Fibroblast of lung (primary cell): Measurements from ENCODE around the gene SMC4. TPM values are rescaled to one million over a fixed set of nuclear protein-coding genes. Genes with fewer than 3 reads are reported as not detected.
A peak's percentile ranks its signal among the peaks of the same experiment; 100 is the strongest.
"Not testable (repeated sequence)": the region's sequence is repeated elsewhere in the genome, so short reads cannot be mapped to it uniquely, and the experiment has no call there.

Source experiments
- DNase-seq, 2 donors: peaks; one replicate each; pipeline versions ENCODE4 v3.0.0 to v3.0.0-alpha.2; 2010; ENCODE audit warnings: low read depth in 2 of 2
- H2AFZ ChIP-seq: 2 replicates; pipeline ENCODE4 v1.5.1; 2012; ENCODE audit warnings: low read length, control low read depth, inconsistent platforms
- H3K27ac ChIP-seq: 2 replicates; pipeline ENCODE4 v1.5.1; 2011; ENCODE audit warnings: low read length, control low read depth; ENCODE audit not compliant: insufficient read depth
- H3K27me3 ChIP-seq: 2 replicates; pipeline ENCODE4 v1.5.1; 2011; ENCODE audit warnings: mild to moderate bottlenecking, low read length; ENCODE audit not compliant: control insufficient read depth, insufficient read depth
- H3K36me3 ChIP-seq: 2 replicates; pipeline ENCODE4 v1.5.1; 2011; ENCODE audit warnings: low read length; ENCODE audit not compliant: control insufficient read depth, insufficient read depth
- H3K4me1 ChIP-seq: 2 replicates; pipeline ENCODE4 v1.5.1; 2011; ENCODE audit warnings: low read length; ENCODE audit not compliant: control insufficient read depth, insufficient read depth; ENCODE audit errors: extremely low read depth
- H3K4me2 ChIP-seq: 2 replicates; pipeline ENCODE4 v1.5.1; 2011; ENCODE audit warnings: low read length, control low read depth; ENCODE audit not compliant: insufficient read depth; ENCODE audit errors: extremely low read depth
- H3K4me3 ChIP-seq, 4 experiments: fragments of 200-600 bp in 1 of 4; sonication (generic) in 1 of 4; replicated peaks in 1 of 4; 2 replicates each; pipeline ENCODE4 v1.5.1; 2011 to 2016; ENCODE audit warnings: low read length in 4 of 4, low read depth in 3 of 4, mild to moderate bottlenecking in 3 of 4, control low read depth in 2 of 4, inconsistent platforms in 1 of 4, mixed read lengths in 1 of 4; ENCODE audit not compliant: insufficient read depth in 1 of 4; ENCODE audit errors: control extremely low read depth in 1 of 4
- H3K79me2 ChIP-seq: 2 replicates; pipeline ENCODE4 v1.5.1; 2012; ENCODE audit warnings: mild to moderate bottlenecking, low read length, inconsistent platforms; ENCODE audit not compliant: control insufficient read depth, insufficient read depth
- H3K9ac ChIP-seq: 2 replicates; pipeline ENCODE4 v1.5.1; 2011; ENCODE audit warnings: mild to moderate bottlenecking, low read length, control low read depth; ENCODE audit not compliant: insufficient read depth
- H3K9me3 ChIP-seq: 2 replicates; pipeline ENCODE4 v1.5.1; 2012; ENCODE audit warnings: low read depth, low read length; ENCODE audit not compliant: control insufficient read depth, insufficient read depth
- H4K20me1 ChIP-seq: 2 replicates; pipeline ENCODE4 v1.5.1; 2011; ENCODE audit warnings: low read length; ENCODE audit not compliant: control insufficient read depth, insufficient read depth; ENCODE audit errors: extremely low read depth
- EZH2 ChIP-seq: IDR thresholded peaks from 2 replicates; pipeline ENCODE4 v1.5.1; 2012; ENCODE audit warnings: low read length, control low read depth, mild to moderate bottlenecking; ENCODE audit errors: missing control alignments
- polyA minus RNA-seq: library from RNA; depleted of rRNA, polyadenylated mRNA; stranded (reverse); fragments of >200 nt; gene quantifications from 2 replicates; pipeline ENCODE4 v1.2.3, GENCODE V29; 2011; ENCODE audit warnings: low replicate concordance
- polyA plus RNA-seq, 2 donors: library from polyadenylated mRNA; depleted of rRNA in 1 of 2; stranded (reverse) in 1 of 2; unstranded in 1 of 2; fragments of >200 nt; gene quantifications; 2 replicates each; pipeline ENCODE4 v1.2.1, GENCODE V29; 2011 to 2012; ENCODE audit warnings: missing spikeins in 1 of 2
- total RNA-seq: library from RNA; depleted of rRNA; stranded (reverse); fragments of >200 nt; gene quantifications from 2 replicates; pipeline ENCODE4 v1.2.1, GENCODE V29; 2014
- TF ChIP-seq, protein P1 (sequence below), 2 donors: IDR thresholded peaks in 1 of 2; conservative IDR thresholded peaks in 1 of 2; 1 replicate in 1 of 2; 2 replicates in 1 of 2; pipeline ENCODE4 v1.5.1; 2011 to 2012; ENCODE audit warnings: low read length in 2 of 2, control low read depth in 1 of 2, inconsistent platforms in 1 of 2, low read depth in 1 of 2, mild to moderate bottlenecking in 1 of 2

SMC4 gene
- 38.0 and 48.4 TPM in 2 replicates for total RNA-seq
- polyA plus RNA-seq = 34.7 and 83.5 TPM in 2 replicates
- 29.9 and 66.1 TPM in 2 replicates for polyA plus RNA-seq (2012)
- 4.5 and 14.4 TPM in 2 replicates for polyA minus RNA-seq

DNA sequence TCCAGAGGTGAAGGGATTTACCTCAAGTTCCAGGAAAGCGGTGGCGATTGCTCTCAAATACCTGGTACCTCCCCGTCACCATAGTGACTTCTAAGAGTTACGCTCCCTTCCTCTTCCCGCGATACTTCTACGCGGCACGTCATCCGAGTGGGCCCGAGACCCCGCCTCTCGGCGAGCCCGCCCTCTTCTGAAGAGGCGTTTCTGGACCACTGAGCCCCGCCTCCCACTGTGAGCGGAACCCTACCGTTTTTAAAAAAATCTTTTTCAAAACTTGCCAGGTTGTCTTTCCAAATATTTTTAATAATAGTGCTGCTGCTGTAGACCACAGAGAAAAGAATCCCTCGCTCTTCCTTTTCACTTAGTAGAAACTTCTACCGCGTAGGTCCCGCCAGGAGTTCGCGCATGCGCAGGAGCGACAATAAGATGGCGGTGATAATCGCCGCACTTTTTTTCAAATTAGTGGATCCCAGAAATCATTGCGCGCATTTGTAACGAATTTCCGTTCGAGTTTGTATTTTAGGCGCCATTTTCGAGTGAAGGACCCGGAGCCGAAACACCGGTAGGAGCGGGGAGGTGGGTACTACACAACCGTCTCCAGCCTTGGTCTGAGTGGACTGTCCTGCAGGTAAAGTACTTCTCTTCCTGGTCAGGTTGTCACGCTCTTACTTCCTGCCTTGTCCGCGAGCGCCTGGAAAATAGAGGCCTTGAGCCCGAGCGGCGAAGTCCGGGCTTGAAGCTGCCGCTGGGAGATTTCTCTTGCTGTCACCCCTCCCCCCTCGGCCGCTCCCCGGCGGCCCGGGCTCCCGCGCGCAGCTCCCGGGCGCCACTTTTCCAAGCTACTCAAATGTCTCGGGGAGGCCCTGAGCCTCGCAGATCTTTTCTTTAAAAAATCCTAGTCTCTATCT lies at the start of gene SMC4, which contains the start of gene IFT80:
TSS of gene SMC4 (plus strand) at position 526 of the 905 bp plus-strand sequence. CDS start 1,177 bp downstream, outside the sequence.
TSS of gene IFT80 (minus strand) at position 101 of the 905 bp plus-strand sequence. CDS start 14,625 bp downstream, outside the sequence.
- TF ChIP-seq, protein P1, sequence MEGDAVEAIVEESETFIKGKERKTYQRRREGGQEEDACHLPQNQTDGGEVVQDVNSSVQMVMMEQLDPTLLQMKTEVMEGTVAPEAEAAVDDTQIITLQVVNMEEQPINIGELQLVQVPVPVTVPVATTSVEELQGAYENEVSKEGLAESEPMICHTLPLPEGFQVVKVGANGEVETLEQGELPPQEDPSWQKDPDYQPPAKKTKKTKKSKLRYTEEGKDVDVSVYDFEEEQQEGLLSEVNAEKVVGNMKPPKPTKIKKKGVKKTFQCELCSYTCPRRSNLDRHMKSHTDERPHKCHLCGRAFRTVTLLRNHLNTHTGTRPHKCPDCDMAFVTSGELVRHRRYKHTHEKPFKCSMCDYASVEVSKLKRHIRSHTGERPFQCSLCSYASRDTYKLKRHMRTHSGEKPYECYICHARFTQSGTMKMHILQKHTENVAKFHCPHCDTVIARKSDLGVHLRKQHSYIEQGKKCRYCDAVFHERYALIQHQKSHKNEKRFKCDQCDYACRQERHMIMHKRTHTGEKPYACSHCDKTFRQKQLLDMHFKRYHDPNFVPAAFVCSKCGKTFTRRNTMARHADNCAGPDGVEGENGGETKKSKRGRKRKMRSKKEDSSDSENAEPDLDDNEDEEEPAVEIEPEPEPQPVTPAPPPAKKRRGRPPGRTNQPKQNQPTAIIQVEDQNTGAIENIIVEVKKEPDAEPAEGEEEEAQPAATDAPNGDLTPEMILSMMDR (conservative IDR thresholded peaks at IDR 0.05 in 1 of 2, IDR thresholded peaks at IDR 0.05 in 1 of 2; ENCODE audit: low read depth in 1 of 2, low read length in 2 of 2) = no peak
- TF ChIP-seq EZH2 = no peak
- Histone ChIP-seq H3K27me3 (no peaks in the 10 kb centered on the region), H4K20me1 (no peaks in the 10 kb centered on the region)

DNA sequence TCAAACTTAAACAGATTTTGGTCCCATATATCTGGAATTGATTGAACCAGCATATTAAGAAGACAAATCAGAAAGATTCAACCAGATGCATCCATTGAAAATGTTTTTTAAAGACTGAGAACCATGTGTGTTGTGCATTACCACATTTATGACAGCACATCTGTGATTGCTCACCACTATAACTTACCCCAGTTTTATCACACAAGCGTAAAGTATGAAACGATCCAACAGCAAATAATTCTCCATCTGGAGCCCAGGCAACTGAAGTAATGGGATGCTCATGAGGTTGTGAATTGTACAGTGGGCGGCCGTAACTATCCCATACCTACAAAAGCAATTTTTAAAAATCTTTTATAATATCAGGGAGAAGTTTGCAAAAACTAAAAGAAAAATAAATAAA lies 43.6 kb upstream of the SMC4 start:
- Histone ChIP-seq H3K4me1 (no peaks in the 10 kb centered on the region), H3K9ac (no peak overlapping the region), H3K27me3 (no peaks in the 10 kb centered on the region), H3K9me3 (no peaks in the 10 kb centered on the region), H3K36me3 (no peaks in the 10 kb centered on the region), H3K4me3 (no peak overlapping the region), H3K79me2 (no peaks in the 10 kb centered on the region), H4K20me1 (no peaks in the 10 kb centered on the region), H3K4me2 (no peak overlapping the region), H2AFZ (no peak overlapping the region), H3K27ac (no peak overlapping the region)
- DNase-seq = no peak
- TF ChIP-seq EZH2 = no peak
- TF ChIP-seq, protein P1 (conservative IDR thresholded peaks at IDR 0.05 in 1 of 2, IDR thresholded peaks at IDR 0.05 in 1 of 2; ENCODE audit: low read depth in 1 of 2, low read length in 2 of 2) = no peak

More for the DNA sequence above, at the start of gene SMC4, which contains the start of gene IFT80:
- Histone ChIP-seq H3K9me3 (no peaks in the 10 kb centered on the region), H3K4me1 (peaks cover 2% of the 10 kb centered on the region), H3K79me2 (peaks cover 77% of the 10 kb centered on the region), H3K4me2 (peak within 1 kb of the TSS; percentile 87), H3K9ac (peak within 1 kb of the TSS; percentile 77), H3K36me3 (no peaks in the 10 kb centered on the region), H3K27ac (peak within 1 kb of the TSS; percentile 94), H3K4me3 (peak within 1 kb of the TSS; percentile 78 to 99 (median 90)), H2AFZ (peak within 1 kb of the TSS; percentile 98)
- peak; percentile 94 to 97 for DNase-seq

DNA sequence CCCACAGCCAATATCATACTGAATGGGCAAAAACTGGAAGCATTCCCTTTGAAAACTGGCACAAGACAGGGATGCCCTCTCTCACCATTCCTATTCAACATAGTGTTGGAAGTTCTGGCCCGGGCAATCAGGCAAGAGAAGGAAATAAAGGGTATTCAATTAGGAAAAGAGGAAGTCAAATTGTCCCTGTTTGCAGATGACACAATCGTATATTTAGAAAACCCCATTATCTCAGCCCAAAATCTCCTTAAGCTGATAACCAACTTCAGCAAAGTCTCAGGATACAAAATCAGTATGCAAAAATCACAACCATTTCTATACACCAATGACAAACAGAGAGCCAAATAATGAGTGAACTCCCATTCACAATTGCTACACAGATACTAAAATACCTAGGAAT lies 36.6 kb upstream of the SMC4 start:
- H3K4me3 ChIP-seq, DNase-seq, H3K4me2 ChIP-seq, H4K20me1 ChIP-seq, H3K36me3 ChIP-seq, H3K27ac ChIP-seq, H3K27me3 ChIP-seq, H2AFZ ChIP-seq, H3K79me2 ChIP-seq, H3K9ac ChIP-seq, H3K9me3 ChIP-seq, H3K4me1 ChIP-seq: not testable (repeated sequence)
